Lung (tissue), 12 donors: ENCODE data around the gene GSKIP. TPM values are rescaled to one million over a fixed set of nuclear protein-coding genes. Genes with fewer than 3 reads are reported as not detected.

ENCODE experiments used
- ATAC-seq: fragments of 200-7000 bp; cut with Tn5 transposase; one replicate; pipeline ENCODE4 v1.9.1; 2020; ENCODE audit warnings: moderate number of reproducible peaks; ENCODE audit not compliant: insufficient read depth, low FRiP score
- DNase-seq, 3 donors: peaks; one replicate each; pipeline ENCODE4 v3.0.0-alpha.2; 2013 to 2017
- H3K27ac ChIP-seq, 2 donors: one replicate each; pipeline ENCODE4 v1.5.1; 2013; ENCODE audit warnings: mild to moderate bottlenecking in 2 of 2, moderate library complexity in 2 of 2, control low read depth in 1 of 2, inconsistent platforms in 1 of 2, low read depth in 1 of 2, low read length in 1 of 2
- H3K27me3 ChIP-seq, 3 donors: one replicate each; pipeline ENCODE4 v1.5.1; 2013; ENCODE audit warnings: low read length in 2 of 3; ENCODE audit not compliant: control insufficient read depth in 3 of 3, insufficient read depth in 3 of 3
- H3K36me3 ChIP-seq, 4 donors: one replicate each; pipeline ENCODE4 v1.5.1; 2013; ENCODE audit warnings: low read length in 4 of 4, mild to moderate bottlenecking in 1 of 4, moderate library complexity in 1 of 4; ENCODE audit not compliant: control insufficient read depth in 4 of 4, insufficient read depth in 4 of 4
- H3K4me1 ChIP-seq, 5 donors: one replicate each; pipeline ENCODE4 v1.5.1; 2013; ENCODE audit warnings: low read length in 5 of 5, mild to moderate bottlenecking in 2 of 5, moderate library complexity in 1 of 5; ENCODE audit not compliant: control insufficient read depth in 5 of 5, insufficient read depth in 5 of 5
- H3K4me3 ChIP-seq: one replicate; pipeline ENCODE4 v1.5.1; 2013; ENCODE audit warnings: mild to moderate bottlenecking, control low read depth, moderate library complexity
- H3K9ac ChIP-seq, 2 donors: one replicate each; pipeline ENCODE4 v1.5.1; 2013; ENCODE audit warnings: low read length in 2 of 2, control low read depth in 1 of 2; ENCODE audit not compliant: insufficient read depth in 1 of 2
- H3K9me3 ChIP-seq, 4 donors: one replicate each; pipeline ENCODE4 v1.5.1; 2013; ENCODE audit warnings: low read length in 3 of 4, mild to moderate bottlenecking in 1 of 4, moderate library complexity in 1 of 4; ENCODE audit not compliant: control insufficient read depth in 4 of 4, insufficient read depth in 3 of 4
- CTCF ChIP-seq: IDR thresholded peaks from 2 replicates; pipeline ENCODE4 v1.5.1; 2012; ENCODE audit warnings: mild to moderate bottlenecking; ENCODE audit errors: control extremely low read depth, extremely low read depth
- WGBS, 2 donors: extraction: QIAGEN DNeasy Blood & Tissue Kit; methylation state at CpG; one replicate each; pipeline ENCODE4 v1.1.7; 2013; 5-methylcytosine and 5-hydroxymethylcytosine counted together
- polyA plus RNA-seq, 2 donors: library from polyadenylated mRNA; stranded (reverse); fragments of 200-250 nt; gene quantifications; one replicate each; pipeline ENCODE4 v1.2.1, GENCODE V29; 2013
- total RNA-seq, 2 donors: library from RNA; depleted of rRNA in 1 of 2; stranded (reverse); fragments of >200 nt in 1 of 2; gene quantifications; one replicate each; pipeline ENCODE4 v1.2.1, GENCODE V29; 2014 to 2021
- donor health status: control.
- donor health status: control.
- donor health status: Bipolar disorder and iron deficiency.
- donor health status: healthy.
- donor health status: DM: yes; HTN: yes; CAD: no.

GSKIP gene
- total and polyA plus RNA-seq, 4 donors, result 8.2 to 20.6 (median 15.0) TPM

GRCh38 chr14:96393071-96393691 lies 29.9 kb downstream of the GSKIP start:
- H3K27me3 ChIP-seq, result peaks cover 0 to 7% (median 0%) of the 10 kb centered on the region in 3 donors
- H3K4me3 ChIP-seq, result no peak overlapping the region
- DNase-seq, result no peak
- H3K9ac ChIP-seq, result no peak overlapping the region
- 92 to 98% methylated on average over 5 of the region's 5 CpGs for WGBS, 2 donors
- ATAC-seq, result no peak
- no peaks in the 10 kb centered on the region for H3K36me3 ChIP-seq
- H3K27ac ChIP-seq, result no peak overlapping the region
- H3K9me3 ChIP-seq, result no peaks in the 10 kb centered on the region
- no peak for TF ChIP-seq CTCF
- peaks cover 0 to 7% (median 3%) of the 10 kb centered on the region in 5 donors for H3K4me1 ChIP-seq

- no peak for TF ChIP-seq CTCF
- ATAC-seq, result no peak
- WGBS, 2 donors, result 93% methylated on average over 7 of the region's 7 CpGs
Measured at GRCh38 chr14:96394047-96394815, 30.9 kb downstream of the GSKIP start.

GRCh38 chr14:96398432-96398831 lies 35.1 kb downstream of the GSKIP start:
- H3K27me3 ChIP-seq, result peaks cover 0 to 4% (median 0%) of the 10 kb centered on the region in 3 donors
- 91 to 93% methylated on average over 8 of the region's 8 CpGs for WGBS, 2 donors
- H3K4me1 ChIP-seq, result peaks cover 0 to 2% (median 0%) of the 10 kb centered on the region in 5 donors

More at GRCh38 chr14:96394047-96394815, 30.9 kb downstream of the GSKIP start:
- no peaks in the 10 kb centered on the region for H3K9me3 ChIP-seq
- H3K27me3 ChIP-seq, result peaks cover 0 to 9% (median 0%) of the 10 kb centered on the region in 3 donors
- H3K4me3 ChIP-seq, result no peak overlapping the region
- H3K36me3 ChIP-seq, result no peaks in the 10 kb centered on the region
- no peak overlapping the region for H3K27ac ChIP-seq
- no peak overlapping the region for H3K9ac ChIP-seq
- H3K4me1 ChIP-seq, result peaks cover 0 to 7% (median 3%) of the 10 kb centered on the region in 5 donors
- DNase-seq, result no peak

More at GRCh38 chr14:96398432-96398831, 35.1 kb downstream of the GSKIP start:
- DNase-seq (no peak), ATAC-seq (no peak)
- no peak overlapping the region for H3K9ac ChIP-seq
- no peak overlapping the region for H3K27ac ChIP-seq
- TF ChIP-seq CTCF, result no peak
- H3K9me3 ChIP-seq, result peaks cover 0 to 1% (median 0%) of the 10 kb centered on the region in 4 donors
- H3K36me3 ChIP-seq, result no peaks in the 10 kb centered on the region
- no peak overlapping the region for H3K4me3 ChIP-seq
